Measurements from ENCODE around the gene DNM1L. TPM values are rescaled to one million over a fixed set of nuclear protein-coding genes. Genes with fewer than 3 reads are reported as not detected.

DNM1L gene
- total RNA-seq, 3 donors from 2014 or later (not counting 1 experiment from before 2014, with no cell fraction given) = 69.2 to 84.9 (median 81.0) TPM

DNA sequence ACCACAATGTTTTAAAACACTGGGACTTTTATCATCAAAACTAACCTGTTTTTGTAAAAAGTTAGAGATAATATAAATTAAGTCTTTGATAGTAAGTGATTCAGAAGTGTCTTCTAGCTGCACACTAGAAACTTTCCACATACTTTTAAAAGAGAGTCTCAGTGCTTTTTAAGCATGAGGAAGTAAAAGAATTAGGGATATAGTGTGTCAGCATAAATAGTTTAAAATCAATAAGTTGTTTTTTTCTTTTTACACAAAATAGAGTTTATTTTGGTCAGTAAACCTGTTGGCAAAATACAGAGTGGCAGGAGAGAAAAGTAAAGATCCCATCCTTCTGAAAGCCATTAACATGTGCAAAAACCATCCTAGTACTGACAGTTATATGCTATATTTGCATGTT lies 1.7 kb downstream of the DNM1L start:
- no peaks in the 10 kb centered on the region for H3K27me3 Mint-ChIP-seq (ENCODE audit: low read depth in 2 of 2)
- H3K9me3 ChIP-seq (ENCODE audit: control insufficient read depth, insufficient read depth, low read length) = no peaks in the 10 kb centered on the region
- peak overlapping the region in 1 of 2 donors; percentile 85 for H3K27ac Mint-ChIP-seq
- no peaks in the 10 kb centered on the region for H3K36me3 Mint-ChIP-seq
- no peaks in the 10 kb centered on the region for H3K27me3 ChIP-seq (ENCODE audit: control insufficient read depth, insufficient read depth, low read length)
- no peaks in the 10 kb centered on the region for H3K36me3 ChIP-seq (ENCODE audit: control insufficient read depth, insufficient read depth, low read length)
- no peak for ATAC-seq
- H3K4me1 ChIP-seq (ENCODE audit: control insufficient read depth, insufficient read depth, low read length) = peaks cover 6% of the 10 kb centered on the region
- intact Hi-C loops (cut with micrococcal nuclease) = no loop called here
- no peak overlapping the region for H3K4me3 ChIP-seq (ENCODE audit: low read length)
- peaks cover 20 to 21% of the 10 kb centered on the region in 2 donors for H3K4me1 Mint-ChIP-seq
- H3K4me3 Mint-ChIP-seq = peak overlapping the region; percentile 94
- DNase-seq = no peak
- no peak overlapping the region for H3K27ac ChIP-seq (ENCODE audit: low read length)
- H3K9me3 Mint-ChIP-seq = no peaks in the 10 kb centered on the region
- TF ChIP-seq, protein P1, sequence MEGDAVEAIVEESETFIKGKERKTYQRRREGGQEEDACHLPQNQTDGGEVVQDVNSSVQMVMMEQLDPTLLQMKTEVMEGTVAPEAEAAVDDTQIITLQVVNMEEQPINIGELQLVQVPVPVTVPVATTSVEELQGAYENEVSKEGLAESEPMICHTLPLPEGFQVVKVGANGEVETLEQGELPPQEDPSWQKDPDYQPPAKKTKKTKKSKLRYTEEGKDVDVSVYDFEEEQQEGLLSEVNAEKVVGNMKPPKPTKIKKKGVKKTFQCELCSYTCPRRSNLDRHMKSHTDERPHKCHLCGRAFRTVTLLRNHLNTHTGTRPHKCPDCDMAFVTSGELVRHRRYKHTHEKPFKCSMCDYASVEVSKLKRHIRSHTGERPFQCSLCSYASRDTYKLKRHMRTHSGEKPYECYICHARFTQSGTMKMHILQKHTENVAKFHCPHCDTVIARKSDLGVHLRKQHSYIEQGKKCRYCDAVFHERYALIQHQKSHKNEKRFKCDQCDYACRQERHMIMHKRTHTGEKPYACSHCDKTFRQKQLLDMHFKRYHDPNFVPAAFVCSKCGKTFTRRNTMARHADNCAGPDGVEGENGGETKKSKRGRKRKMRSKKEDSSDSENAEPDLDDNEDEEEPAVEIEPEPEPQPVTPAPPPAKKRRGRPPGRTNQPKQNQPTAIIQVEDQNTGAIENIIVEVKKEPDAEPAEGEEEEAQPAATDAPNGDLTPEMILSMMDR (IDR thresholded peaks at IDR 0.05) = no peak

DNA sequence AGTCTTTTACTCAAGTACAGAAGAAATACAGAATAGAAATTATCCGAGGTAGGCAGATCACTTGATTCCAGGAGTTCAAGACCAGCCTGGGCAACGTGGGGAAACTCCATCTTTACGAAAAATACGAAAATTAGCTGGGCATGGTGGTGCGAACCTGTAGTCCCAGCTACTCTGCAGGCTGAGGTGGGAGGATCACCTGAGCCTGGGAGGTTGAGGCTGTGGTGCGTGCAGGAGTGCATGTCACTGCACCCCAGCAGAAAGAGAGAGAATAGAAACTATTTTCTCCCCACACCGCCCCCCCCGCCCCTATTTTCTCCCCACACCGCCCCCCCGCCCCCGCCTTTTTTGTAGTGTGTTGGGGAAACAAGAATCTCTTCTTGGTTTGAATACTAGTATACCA lies 2.2 kb downstream of the DNM1L start:
- no peaks in the 10 kb centered on the region for H3K9me3 Mint-ChIP-seq
- peaks cover 20 to 23% of the 10 kb centered on the region in 2 donors for H3K4me1 Mint-ChIP-seq
- Histone ChIP-seq H3K9me3 (ENCODE audit: control insufficient read depth, insufficient read depth, low read length) (no peaks in the 10 kb centered on the region), H3K27me3 (ENCODE audit: control insufficient read depth, insufficient read depth, low read length) (no peaks in the 10 kb centered on the region), H3K27ac (ENCODE audit: low read length) (no peak overlapping the region), H3K4me1 (ENCODE audit: control insufficient read depth, insufficient read depth, low read length) (peaks cover 6% of the 10 kb centered on the region), H3K36me3 (ENCODE audit: control insufficient read depth, insufficient read depth, low read length) (no peaks in the 10 kb centered on the region), H3K4me3 (ENCODE audit: low read length) (no peak overlapping the region)
- 91% methylated on average over 5 of the region's 11 CpGs for WGBS (ENCODE audit: insufficient coverage)
- ATAC-seq (no peak), DNase-seq (no peak)
- peak overlapping the region; percentile 63 for H3K4me3 Mint-ChIP-seq
- TF ChIP-seq, protein P1 (IDR thresholded peaks at IDR 0.05) = no peak
- no peaks in the 10 kb centered on the region for H3K36me3 Mint-ChIP-seq
- intact Hi-C loops (cut with micrococcal nuclease) = no loop called here
- no peaks in the 10 kb centered on the region for H3K27me3 Mint-ChIP-seq (ENCODE audit: low read depth in 2 of 2)
- no peak overlapping the region for H3K27ac Mint-ChIP-seq

DNA sequence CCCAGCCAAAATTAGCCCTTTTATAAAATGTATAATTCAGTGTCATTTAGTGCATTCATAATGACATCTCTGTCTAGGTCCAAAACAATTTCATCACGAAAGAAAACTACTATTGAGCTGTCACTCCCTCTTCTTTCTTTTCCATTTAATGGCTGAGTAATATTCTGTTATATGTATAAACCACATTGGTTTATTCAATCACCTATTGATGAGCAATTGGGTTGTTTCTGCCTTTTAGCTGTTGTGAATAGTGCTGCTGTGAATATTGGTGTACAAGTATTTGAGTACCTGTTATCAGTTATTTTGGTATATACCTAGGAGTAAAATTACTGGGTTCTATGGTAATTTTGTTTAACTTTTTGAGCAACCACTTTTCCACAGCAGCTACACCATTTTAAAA lies 7.2 kb downstream of the DNM1L start:
- H3K9me3 Mint-ChIP-seq = no peaks in the 10 kb centered on the region
- no peak overlapping the region for H3K4me3 Mint-ChIP-seq
- H3K4me1 ChIP-seq (ENCODE audit: control insufficient read depth, insufficient read depth, low read length) = no peaks in the 10 kb centered on the region
- no peak for DNase-seq
- H3K36me3 ChIP-seq (ENCODE audit: control insufficient read depth, insufficient read depth, low read length) = no peaks in the 10 kb centered on the region
- no peaks in the 10 kb centered on the region for H3K27me3 ChIP-seq (ENCODE audit: control insufficient read depth, insufficient read depth, low read length)
- no peaks in the 10 kb centered on the region for H3K36me3 Mint-ChIP-seq
- no peak for ATAC-seq
- TF ChIP-seq, protein P1 (IDR thresholded peaks at IDR 0.05) = no peak
- H3K9me3 ChIP-seq (ENCODE audit: control insufficient read depth, insufficient read depth, low read length) = no peaks in the 10 kb centered on the region
- WGBS (ENCODE audit: insufficient coverage) = no CpG with 5 or more reads among the region's 1 CpG
- H3K4me3 ChIP-seq (ENCODE audit: low read length) = no peak overlapping the region
- H3K27me3 Mint-ChIP-seq (ENCODE audit: low read depth in 2 of 2) = no peaks in the 10 kb centered on the region
- no peak overlapping the region for H3K27ac Mint-ChIP-seq
- intact Hi-C loops (cut with micrococcal nuclease) = no loop called here
- H3K4me1 Mint-ChIP-seq = peaks cover 10 to 26% of the 10 kb centered on the region in 2 donors
- no peak overlapping the region for H3K27ac ChIP-seq (ENCODE audit: low read length)

DNA sequence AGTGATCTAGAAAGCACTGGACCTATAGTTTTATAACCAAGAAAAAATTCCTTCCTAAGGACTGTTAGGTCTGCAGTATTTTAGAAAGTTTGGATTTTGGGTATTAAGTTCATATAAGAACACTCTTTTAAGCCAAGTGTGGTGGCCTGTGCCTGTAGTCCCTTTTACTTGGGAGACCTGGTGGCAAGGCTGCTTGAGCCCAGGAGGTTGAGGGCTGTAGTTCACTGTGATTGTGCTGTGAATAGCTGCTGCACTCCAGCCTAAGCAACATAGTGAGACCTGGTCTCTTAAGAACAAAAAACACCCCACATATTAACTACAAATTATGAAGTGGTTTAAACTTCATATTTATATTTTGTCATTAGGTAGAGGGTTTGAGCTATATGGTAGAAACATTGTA lies 9.7 kb downstream of the DNM1L start:
- TF ChIP-seq, protein P1 (IDR thresholded peaks at IDR 0.05) = no peak
- Mint-ChIP-seq H3K27ac (no peak overlapping the region), H3K36me3 (no peaks in the 10 kb centered on the region), H3K27me3 (ENCODE audit: low read depth in 2 of 2) (no peaks in the 10 kb centered on the region), H3K9me3 (no peaks in the 10 kb centered on the region), H3K4me1 (peaks cover 29 to 43% of the 10 kb centered on the region in 2 donors), H3K4me3 (no peak overlapping the region)
- no peaks in the 10 kb centered on the region for H3K4me1 ChIP-seq (ENCODE audit: control insufficient read depth, insufficient read depth, low read length)
- ATAC-seq (no peak), DNase-seq (no peak)
- H3K27me3 ChIP-seq (ENCODE audit: control insufficient read depth, insufficient read depth, low read length) = no peaks in the 10 kb centered on the region
- H3K9me3 ChIP-seq (ENCODE audit: control insufficient read depth, insufficient read depth, low read length) = no peaks in the 10 kb centered on the region
- intact Hi-C loops (cut with micrococcal nuclease) = no loop called here
- no peaks in the 10 kb centered on the region for H3K36me3 ChIP-seq (ENCODE audit: control insufficient read depth, insufficient read depth, low read length)
- no peak overlapping the region for H3K4me3 ChIP-seq (ENCODE audit: low read length)
- no peak overlapping the region for H3K27ac ChIP-seq (ENCODE audit: low read length)

Measured in natural killer cell (primary cell).